Gastroesophageal sphincter (tissue), 3 donors: Measurements from ENCODE around the gene GOLGA5.

Experiments used
- CTCF ChIP-seq, 4 experiments: fragments of 200-600 bp in 2 of 4; fragments of 450-650 bp in 2 of 4; sonication (generic) in 1 of 4; IDR thresholded peaks; one replicate each; pipeline ENCODE4 v1.5.1; 2017 to 2019; ENCODE audit warnings: antibody characterized with exemption in 4 of 4, mild to moderate bottlenecking in 2 of 4, moderate library complexity in 2 of 4
- EP300 ChIP-seq: sonication (generic); formaldehyde crosslinking; IDR thresholded peaks from one replicate; pipeline ENCODE4 v1.6.1; 2017; ENCODE audit warnings: antibody characterized with exemption, mild to moderate bottlenecking
- POLR2A ChIP-seq, 2 donors: fragments of 450-650 bp; IDR thresholded peaks; one replicate each; pipeline ENCODE4 v1.6.1; 2017; ENCODE audit warnings: antibody characterized with exemption in 2 of 2, mild to moderate bottlenecking in 2 of 2, moderate library complexity in 1 of 2
- POLR2AphosphoS5 ChIP-seq: sonication (generic); formaldehyde crosslinking; IDR thresholded peaks from one replicate; pipeline ENCODE4 v1.6.1; 2017; ENCODE audit warnings: antibody characterized with exemption

DNA sequence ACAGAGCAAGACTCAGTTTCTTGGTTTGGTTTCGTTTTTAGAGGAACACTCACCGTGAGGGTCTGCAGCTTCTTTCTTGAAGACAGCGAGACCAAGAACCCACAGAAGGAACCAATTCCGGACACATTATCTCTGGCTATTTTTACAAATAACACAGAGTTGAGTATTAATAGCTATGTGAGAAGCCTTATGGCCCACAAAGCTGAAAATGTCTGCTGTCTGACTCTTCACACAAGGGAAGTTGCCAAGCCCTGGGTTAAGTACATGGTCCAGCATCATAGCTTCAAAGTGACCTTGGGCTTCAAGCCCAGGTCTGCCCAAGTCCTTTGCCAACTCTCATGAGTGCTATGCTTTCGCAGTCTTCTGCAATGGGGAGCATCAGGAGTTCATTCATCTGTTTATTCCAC is 43.1 kb upstream of the GOLGA5 start:
- TF ChIP-seq CTCF (IDR thresholded peaks at IDR 0.05) (no peak), POLR2A (IDR thresholded peaks at IDR 0.05) (no peak), POLR2AphosphoS5 (no peak), EP300 (no peak)
